ENCODE results near the gene ANP32B. TPM values are rescaled to one million over a fixed set of nuclear protein-coding genes. Genes with fewer than 3 reads are reported as not detected.

Gene ANP32B
- 238 TPM for polyA plus RNA-seq (2012; ENCODE audit: insufficient read depth, insufficient read length, low read depth)

- peaks cover 12% of the 10 kb centered on the region; the same call in 1 of the 2 replicates for H3K4me1 ChIP-seq
- H3K27me3 ChIP-seq, result no peaks in the 10 kb centered on the region
- H3K36me3 ChIP-seq, result peaks cover 27% of the 10 kb centered on the region
- peak within 1 kb of the TSS; percentile 75 for H3K4me3 ChIP-seq (ENCODE audit: low read depth, low read length)
- DNase-seq, result peak; percentile 95
- no peaks in the 10 kb centered on the region for H3K9me3 ChIP-seq
- TF ChIP-seq CTCF (IDR thresholded peaks at IDR 0.05; ENCODE audit: low read depth, low read length), result peak; percentile 61
Observed at GRCh38 chr9:97982683-97983588, at the start of gene ANP32B. ANP32B (plus strand) TSS chr9:97983341; CDS start chr9:97983556, 215 bp downstream.

GRCh38 chr9:97934321-97935115 lies 48.6 kb upstream of the ANP32B start:
- no peak for DNase-seq
- Histone ChIP-seq H3K27me3 (peaks cover 86% of the 10 kb centered on the region), H3K4me3 (ENCODE audit: low read depth, low read length) (no peak overlapping the region), H3K4me1 (no peaks in the 10 kb centered on the region), H3K36me3 (no peaks in the 10 kb centered on the region), H3K9me3 (no peaks in the 10 kb centered on the region)
- TF ChIP-seq CTCF (IDR thresholded peaks at IDR 0.05; ENCODE audit: low read depth, low read length), result no peak

GRCh38 chr9:97935276-97935675 lies 47.9 kb upstream of the ANP32B start:
- Histone ChIP-seq H3K9me3 (no peaks in the 10 kb centered on the region), H3K27me3 (peaks cover 84% of the 10 kb centered on the region), H3K4me1 (no peaks in the 10 kb centered on the region), H3K4me3 (ENCODE audit: low read depth, low read length) (no peak overlapping the region), H3K36me3 (no peaks in the 10 kb centered on the region)
- DNase-seq, result no peak
- no peak for TF ChIP-seq CTCF (IDR thresholded peaks at IDR 0.05; ENCODE audit: low read depth, low read length)

GRCh38 chr9:97936998-97937397 lies 46.1 kb upstream of the ANP32B start:
- no peaks in the 10 kb centered on the region for H3K36me3 ChIP-seq
- no peak overlapping the region for H3K4me3 ChIP-seq (ENCODE audit: low read depth, low read length)
- H3K9me3 ChIP-seq, result no peaks in the 10 kb centered on the region
- no peak for TF ChIP-seq CTCF (IDR thresholded peaks at IDR 0.05; ENCODE audit: low read depth, low read length)
- peaks cover 78% of the 10 kb centered on the region for H3K27me3 ChIP-seq
- DNase-seq, result no peak
- no peaks in the 10 kb centered on the region for H3K4me1 ChIP-seq

- DNase-seq, result no peak
- TF ChIP-seq CTCF (IDR thresholded peaks at IDR 0.05; ENCODE audit: low read depth, low read length), result no peak
- Histone ChIP-seq H3K4me3 (ENCODE audit: low read depth, low read length) (no peak within 1 kb of the TSS), H3K27me3 (peaks cover 73% of the 10 kb centered on the region), H3K4me1 (no peaks in the 10 kb centered on the region), H3K9me3 (no peaks in the 10 kb centered on the region), H3K36me3 (no peaks in the 10 kb centered on the region)
Observed at GRCh38 chr9:97938081-97938644, 45.0 kb upstream of the ANP32B start, which contains the start of gene HEMGN. HEMGN (minus strand) TSS chr9:97938172; CDS start chr9:97938136, 36 bp downstream.
